Fibroblast of upper back skin (primary cell): ENCODE results near the gene DTNB.
A peak's percentile ranks its signal among the peaks of the same experiment; 100 is the strongest.

Source experiments
- DNase-seq: peaks from one replicate; pipeline ENCODE4 v3.0.0-alpha.2; 2013

The DTNB gene

DNA sequence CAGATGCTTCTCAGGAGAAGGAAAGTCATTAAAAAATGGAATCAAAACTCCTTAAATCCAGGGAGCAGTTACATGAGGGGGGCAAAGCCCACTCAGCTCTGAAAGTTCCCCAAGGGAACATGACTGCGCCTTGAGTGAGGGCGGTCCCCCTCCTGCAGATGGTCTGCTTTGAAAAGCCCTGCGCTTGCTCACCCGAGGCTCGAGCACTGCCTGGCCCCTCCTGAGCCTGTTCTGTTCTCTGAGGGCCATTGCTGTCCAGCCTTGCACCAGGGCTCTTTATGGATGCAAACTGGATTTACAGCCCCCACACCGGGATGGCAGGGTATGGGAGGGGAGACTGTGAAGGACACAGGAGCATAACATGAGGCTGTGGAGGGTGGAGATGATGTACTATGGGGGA, 293.8 kb downstream of the DTNB start:
- DNase-seq = no peak

DNA sequence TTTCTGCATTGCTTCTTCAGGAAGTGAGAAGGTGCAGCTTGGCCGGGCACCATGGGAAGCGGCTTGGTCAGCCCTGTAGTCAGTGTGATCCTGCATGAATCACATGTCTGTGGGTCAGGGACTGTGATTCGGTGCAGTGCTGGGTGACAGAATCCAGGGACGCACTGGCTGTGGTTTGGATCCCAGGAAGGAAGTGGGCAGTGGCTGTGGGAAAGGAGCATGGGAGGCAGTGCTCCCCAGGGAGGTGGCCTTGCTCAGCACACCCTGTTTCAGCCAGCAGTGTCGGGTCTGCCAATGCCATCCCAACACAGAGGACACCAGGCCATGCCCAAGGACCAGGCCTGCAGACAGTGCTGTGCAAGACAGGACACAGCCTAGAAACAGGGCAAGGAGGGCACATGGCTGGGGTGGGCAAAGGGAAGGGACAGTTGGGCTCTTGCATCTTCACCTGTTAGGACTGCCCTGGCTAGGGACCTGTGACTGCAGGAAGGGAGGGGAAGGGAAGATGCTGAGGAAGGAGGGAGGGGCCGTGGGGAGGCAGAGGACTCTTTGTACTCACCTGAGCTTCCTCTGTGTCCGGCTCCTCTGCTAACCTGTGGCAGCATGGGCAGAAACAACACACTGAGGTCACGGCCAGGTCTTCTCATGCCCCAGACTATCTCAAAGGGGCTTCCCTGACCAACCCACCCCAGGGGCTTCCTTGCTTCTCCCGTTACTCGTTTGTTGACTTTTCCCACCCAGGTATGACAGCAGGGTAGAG, 294.5 kb downstream of the DTNB start:
- DNase-seq = peak; percentile 14

DNA sequence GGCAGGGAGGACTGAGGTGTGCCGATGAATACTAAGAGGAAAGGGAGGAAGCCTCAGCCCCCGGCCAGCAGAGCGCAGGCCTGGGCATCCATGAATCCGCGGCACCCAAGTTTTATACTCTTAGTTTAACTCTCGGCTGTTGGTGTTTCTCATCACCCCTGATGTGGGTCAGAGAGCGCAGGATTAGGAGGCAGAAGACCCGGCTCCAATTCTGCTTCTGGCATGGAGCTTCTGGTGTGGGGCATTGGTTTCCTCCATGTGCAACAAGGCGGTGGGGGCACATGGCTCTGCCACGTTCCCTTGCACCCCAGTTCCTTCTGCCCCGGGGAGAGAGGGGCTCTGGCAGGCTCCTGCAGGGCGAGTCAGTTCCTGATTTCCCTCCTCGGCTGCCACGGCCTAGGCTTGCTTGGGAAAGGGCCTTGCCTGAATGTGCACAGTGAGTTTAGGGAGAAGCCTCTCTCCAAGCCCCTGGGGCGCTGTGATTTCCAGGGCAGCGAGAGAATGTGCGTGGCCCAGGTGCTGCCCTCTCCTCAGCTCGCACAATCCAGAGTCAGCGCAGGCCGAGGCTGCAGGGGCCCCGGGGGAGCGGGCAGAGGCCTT, 295.5 kb downstream of the DTNB start:
- DNase-seq = no peak

DNA sequence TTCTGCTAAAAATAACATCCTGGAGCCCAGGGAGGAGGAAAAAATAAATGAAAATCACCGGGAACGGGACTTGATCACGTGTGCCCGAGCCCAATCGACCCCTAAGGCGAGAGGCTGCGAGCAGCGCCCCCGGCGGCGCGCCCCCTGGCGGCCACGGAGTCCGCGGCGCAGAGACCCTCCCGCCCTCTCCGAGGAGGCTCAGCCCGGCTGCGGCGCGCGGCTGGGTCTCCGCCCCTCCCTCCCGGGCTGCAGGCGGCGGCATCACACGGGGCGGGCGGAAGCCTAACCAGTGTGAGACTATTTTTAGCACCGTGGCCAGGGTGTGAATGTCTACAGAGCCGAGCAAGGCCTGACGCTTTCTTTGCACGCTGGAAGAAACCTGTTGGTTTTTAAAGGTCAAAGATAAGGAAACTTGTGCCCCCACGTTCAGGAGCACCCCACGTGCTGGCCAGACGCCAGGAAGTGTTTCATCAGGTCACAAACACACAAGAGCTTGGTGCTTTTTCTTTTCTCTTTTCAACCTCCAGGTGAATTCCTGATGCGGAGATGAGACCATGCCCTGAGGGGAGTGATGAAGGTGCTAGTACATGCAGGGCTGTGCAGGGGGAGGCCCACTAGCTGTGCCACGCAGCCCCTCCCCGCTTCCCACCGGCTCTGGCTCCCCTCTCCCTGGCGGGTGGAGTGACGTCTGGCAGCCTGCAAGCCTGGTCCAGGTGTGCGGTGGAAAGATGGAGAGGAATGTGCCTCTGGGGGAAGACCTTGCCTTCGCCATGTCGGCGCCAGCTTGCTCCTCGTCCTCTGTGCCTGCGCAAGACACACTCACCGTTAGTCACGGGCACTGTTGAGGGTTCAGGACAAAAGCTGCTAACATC, 296.4 kb downstream of the DTNB start:
- peak; percentile 89 for DNase-seq

DNA sequence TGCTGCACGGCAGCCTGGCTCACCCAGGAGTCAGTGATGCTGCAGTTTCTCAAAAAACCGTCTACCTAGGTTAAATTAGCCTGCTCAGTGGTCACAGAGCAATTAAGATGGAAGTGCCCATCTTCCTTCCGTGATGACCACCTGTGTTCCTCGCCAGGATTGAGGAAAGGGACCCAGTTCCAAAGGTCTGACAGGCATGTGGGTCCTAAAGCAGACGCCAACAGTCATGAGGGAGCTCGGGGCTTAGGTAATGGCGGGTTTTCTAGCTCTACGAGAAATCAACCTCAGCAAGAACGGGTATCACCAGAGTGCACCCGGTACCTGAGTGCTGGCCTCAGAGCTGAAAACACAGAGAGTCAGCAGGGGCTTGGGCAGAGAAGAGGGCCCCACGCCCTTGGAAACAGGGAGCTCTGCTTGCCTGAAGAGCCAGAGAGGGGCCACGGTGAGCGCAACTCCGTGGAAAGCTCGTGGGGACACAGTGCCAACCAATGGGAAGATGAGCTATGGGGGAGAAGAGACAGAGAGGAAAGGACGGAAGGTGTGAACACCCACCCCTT, 297.3 kb downstream of the DTNB start:
- DNase-seq = no peak

DNA sequence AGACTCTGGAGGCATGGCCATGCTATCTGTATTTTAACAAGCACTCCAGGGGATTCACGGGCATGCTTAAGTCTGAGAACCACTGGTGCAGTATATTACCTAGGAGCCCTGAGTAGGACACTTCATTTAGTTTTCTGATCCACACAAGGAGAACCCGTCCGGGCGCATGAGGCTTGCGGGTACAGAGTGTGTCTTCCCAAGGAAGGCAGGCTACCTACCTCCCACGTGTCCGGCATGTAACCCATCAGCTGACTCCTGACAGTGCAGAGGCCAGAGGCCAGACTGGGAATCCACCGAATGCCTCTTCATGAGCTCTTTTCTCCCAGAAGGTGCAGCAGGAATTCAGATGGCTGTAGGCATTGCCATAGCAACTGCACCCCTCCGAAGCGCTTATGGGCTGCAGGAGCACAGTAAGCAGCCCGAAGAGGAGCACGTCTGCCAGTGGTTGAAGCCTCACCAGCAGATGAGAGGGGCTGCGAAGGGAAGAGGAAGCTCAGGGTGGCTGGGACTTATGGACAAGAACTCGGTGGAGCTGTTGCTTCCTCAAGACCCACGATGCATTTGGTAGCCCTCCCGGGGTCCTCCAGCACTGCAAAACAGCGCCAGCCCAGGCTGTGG, 297.9 kb downstream of the DTNB start:
- DNase-seq = no peak

DNA sequence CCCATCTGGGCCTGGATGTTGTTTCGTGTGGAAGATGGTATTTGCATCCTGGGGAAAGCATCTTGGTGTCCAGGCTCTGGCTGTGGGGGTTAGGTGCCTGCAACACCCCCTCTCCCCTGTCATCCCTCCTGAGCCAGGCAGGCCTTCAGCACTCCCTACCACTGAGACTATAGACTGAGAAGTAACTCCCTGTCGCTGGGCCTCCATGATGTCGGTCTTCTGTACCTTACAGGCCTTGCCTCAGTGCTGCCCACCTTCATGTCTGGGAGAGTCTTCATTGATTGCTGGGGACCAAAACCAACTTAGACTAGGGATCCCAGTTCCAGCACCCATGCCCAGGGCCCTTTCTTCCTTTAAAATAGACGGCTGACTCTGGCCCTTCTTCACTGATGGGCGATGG, 298.6 kb downstream of the DTNB start:
- DNase-seq = no peak

DNA sequence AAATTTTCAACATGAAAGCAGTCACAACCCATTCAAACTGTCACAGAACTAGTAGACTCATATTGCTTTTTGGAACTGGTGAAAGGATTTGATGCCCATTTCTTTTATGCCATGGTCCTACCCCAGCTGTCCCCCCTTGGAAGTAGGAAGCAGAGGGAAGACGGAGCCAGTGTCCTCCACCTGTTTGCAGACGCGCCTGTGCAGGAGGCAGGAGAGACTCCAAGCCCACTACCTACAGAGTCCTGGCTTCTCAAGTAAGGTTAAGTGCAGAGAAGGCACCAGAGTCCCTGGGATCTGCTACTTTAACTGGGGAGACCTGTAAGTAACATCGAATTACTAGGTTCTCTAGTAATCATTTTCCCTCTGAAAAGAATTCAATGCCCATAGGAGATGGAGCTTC, 299.0 kb downstream of the DTNB start:
- no peak for DNase-seq

DNA sequence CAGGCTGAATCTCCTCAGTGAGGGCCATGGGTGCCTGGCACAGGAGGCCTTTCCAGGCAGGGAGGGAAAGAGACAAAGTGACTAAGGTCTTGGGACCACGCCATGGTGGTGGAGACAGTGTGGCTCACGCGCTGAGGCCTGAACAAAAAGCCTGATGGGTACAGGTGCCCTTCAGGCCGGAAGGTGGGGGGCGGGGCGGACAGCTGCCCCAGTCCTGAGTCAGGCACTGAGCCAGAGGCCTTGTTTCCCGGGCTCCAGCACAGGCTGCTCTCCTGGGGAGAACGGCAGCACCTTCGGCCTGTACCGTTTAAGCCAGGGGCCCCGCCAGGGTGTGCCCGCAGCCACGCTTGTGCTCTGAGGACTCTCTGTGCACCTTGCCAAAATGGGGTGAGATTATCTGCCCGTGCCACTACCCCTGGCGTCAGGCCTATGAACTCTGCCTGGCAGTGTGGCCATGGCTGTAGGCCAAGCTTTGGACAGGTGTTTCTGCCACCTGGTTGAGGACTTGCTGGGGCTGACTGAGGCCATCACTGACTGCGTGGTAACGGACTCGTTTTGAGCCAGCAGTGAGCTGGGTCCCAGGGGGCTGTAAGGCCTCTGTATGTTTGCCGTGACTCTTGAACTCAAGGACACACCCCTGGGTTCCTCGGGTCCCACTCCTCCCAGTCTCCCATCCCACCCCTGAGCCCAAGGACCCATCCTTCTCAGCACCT, 300.0 kb downstream of the DTNB start:
- DNase-seq = no peak

DNA sequence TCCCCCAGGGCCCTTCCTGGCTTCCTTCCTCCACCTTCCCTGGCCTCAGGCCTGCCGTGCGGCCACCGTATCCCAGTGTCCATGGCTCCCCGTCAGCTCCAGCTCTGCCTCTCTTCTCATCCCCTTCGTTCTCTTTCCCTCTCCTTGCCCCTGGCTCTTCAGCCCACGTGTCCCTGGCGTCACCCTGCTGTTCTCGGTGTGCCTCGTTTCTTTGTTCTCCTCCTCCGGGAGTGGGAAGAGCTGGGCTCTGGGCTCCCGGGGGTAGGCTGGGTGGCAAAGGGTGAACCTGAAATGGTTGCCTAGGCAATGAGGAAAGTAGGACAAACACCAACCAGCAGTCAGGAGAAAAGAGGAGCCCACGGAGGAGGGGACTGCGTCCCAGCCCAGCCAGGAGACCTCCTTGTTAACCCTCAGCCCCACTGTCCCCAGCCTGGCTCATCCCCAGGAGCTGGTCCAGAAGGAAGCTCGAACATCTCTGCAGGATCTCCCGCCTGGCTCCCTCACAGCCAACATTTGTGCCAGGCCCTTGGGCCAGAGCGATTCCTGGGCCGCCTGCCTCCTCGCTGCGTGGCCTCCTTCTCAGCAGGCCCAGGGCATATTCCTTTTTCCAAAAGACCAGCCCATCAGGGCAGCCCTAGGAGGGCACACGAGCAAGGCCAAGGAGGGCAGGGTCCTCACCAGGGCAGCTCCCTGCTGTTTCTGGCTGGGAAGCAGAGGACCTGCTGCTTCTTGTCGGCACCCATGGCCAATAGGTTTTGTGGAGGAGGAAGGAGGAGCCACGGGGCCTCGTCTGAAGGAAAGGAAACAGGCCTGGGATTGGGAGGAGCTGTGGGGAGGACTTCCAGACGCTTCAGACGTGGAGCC, 300.7 kb downstream of the DTNB start:
- no peak for DNase-seq

DNA sequence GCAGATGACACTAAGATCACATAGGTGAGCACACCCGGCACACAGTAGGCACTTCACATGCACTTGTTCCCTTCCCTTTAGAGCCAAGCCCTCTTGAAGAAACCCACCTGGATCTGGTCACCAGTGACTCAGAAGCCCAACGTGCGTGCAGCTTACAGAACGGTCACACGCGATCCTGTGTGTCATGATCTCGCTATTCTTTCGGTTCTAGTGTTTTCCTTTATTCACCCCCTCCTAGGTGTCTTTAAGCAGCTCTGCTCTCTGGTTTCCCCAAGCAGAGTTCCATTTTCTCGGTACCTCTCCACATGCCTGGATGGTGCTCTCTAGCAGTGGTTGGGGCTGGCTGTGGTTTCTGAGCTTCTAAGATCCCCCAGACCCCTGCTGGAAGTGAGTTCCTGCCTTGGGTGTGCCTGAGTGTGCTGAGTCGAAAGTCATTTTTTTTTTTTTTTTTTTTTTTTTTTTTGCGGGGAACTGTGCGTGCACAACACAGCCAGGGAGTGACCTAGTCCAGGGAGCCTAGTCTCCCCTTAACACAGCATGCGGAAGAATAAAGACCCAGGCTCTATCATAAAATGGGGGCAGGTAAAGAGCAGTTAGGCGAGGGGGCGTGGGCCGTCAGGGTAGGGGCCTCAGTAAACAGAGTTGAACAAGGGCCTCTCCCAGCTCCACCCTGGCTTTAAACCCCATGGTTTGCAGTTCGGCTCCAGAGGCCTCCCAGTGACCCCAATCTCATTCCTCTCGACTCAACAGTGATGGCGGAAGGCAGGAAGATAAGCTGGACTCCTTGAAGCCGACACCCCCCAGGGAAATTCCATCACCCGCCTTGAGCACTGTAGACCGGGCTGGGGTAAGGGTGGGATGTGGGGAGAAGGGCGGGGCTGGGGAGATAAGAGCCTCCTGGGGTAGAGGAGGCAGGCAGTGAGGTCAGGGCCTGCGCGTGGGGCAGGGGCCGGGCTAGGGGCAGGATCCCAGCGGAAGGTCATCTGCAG, 301.8 kb downstream of the DTNB start:
- no peak for DNase-seq

DNA sequence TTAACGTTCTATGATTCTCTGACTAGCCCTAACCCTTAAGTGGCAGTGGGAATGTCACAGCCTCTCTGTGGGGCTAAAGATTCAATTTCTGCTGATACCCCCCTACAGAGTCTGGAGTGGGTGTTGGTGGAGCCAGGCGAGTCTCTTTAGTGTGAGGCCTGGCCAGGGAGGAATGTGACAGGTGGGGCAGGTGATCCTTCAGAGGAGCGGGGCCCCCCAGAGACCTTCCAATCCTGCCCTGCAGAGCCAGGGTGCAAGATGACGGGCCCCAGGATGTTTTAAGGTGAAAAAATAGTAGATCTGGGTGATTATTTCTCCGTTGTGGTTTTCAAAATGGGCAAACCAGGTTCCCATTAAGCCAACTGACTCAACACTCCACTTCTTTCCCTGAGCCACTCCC, 303.5 kb downstream of the DTNB start:
- no peak for DNase-seq

DNA sequence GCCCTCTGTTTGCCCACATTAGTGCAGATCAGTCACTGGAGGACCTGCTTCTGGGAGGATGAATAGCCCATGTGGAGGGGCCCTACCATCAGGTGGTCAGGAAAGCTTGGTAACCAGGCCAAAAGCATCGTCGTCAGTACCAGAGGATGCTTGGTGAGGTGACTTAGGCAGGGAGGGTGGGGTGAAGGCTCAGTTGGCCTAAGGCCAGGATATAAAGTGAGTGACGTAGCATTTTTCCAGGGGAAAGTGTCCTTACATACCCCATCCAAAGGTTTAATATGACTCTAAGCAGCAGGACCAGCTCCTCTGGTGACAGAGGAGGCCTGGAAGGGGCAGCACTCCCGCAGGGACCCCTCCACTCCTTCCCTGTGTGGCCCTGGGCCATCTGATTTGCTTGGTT, 303.9 kb downstream of the DTNB start:
- no peak for DNase-seq

DNA sequence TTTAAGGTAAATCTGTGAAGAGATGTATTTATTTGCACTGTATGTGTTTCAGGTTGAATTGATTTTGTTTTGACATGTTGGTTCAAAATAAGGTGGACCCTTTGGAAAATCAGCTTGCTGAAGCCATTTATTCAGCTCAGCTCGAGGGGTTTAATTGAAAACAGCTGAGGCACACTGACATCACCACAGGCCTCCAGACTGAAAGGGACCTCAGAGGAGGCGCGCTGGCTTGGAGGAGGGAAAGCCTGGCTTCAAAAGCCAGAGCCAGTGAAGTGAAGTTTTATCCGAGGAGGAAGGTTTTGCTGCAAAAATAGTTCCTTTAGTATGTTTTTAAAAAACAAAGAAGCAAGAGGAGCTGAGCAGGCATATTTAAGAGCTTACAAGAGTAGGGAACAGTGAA, 304.7 kb downstream of the DTNB start:
- peak; percentile 77 for DNase-seq

DNA sequence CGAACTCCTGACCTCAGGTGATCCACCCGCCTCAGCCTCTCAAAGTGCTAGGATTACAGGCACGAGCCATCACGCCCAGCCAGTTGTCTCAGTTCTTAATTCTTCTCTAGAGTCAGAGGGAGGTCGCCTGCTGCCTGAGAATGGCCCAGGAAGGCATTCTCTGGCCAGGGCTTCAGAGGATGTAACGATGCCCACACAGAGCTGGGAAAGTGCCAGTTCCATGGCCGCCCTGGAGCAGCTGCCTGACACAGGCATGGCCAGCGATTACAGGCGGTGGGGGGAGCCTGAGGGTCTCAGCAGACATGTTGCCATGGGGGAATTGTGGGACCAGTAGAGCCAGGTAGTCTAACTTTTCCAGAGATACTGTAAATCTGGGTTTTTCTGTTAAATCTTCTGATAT, 306.1 kb downstream of the DTNB start:
- DNase-seq = no peak

DNA sequence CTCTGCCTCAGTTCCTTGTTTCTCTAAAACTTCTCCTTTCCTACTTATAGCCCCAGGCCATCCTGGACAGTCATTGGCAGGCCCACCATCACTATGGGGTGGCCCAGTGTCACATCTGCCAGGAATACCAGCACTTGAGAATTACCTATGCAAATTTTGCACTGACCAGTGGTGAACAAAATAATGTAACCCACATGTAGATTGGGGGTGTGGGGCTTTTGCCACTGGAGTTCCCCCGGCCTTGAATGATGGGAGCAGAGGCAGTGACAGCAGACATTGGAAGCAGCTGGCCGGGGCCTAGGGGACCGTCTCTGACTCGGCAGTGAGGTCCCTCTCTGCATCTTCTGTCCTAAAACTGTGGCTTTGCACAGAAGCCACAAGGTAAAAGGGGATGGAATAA, 306.7 kb downstream of the DTNB start:
- DNase-seq = no peak

DNA sequence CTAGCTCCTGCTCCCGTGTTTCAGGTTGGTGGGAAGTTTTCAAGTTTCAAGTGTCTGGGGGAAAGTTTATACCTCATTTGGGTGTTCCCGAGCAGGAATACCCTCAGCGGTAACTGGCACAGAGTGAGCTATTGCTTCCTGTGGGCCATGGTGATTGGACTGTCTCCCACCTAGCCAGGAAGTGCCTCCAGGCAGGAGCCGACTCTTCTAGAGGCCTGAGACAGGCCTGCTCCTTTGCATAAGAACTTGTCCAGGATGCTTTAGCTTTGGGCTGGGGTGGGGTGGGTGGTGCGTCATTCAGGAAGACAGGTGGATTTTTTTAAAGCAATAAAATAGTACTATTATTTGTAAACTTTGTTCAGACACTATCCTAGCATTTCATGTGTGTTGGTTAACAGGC, 308.1 kb downstream of the DTNB start:
- DNase-seq = no peak

DNA sequence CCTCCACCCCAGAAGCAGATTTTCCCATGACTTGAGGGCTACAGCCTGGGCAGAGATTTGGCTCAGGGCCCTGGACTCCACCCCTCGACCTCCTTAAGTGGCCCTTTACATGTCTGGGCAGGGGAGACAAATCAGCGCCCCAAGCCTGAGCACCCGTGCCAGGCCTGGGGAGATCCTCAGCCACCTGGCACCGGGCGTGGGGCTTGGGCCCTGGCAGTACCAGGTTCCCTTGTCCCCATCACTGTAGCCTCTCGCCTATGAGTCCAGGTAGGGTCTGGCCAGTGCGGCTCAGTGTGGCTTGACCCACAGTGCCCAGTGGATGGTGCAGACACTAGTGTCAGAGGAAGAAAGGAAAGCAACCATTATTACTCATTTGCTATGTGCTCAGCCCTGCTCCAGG, 309.6 kb downstream of the DTNB start:
- DNase-seq = no peak

DNA sequence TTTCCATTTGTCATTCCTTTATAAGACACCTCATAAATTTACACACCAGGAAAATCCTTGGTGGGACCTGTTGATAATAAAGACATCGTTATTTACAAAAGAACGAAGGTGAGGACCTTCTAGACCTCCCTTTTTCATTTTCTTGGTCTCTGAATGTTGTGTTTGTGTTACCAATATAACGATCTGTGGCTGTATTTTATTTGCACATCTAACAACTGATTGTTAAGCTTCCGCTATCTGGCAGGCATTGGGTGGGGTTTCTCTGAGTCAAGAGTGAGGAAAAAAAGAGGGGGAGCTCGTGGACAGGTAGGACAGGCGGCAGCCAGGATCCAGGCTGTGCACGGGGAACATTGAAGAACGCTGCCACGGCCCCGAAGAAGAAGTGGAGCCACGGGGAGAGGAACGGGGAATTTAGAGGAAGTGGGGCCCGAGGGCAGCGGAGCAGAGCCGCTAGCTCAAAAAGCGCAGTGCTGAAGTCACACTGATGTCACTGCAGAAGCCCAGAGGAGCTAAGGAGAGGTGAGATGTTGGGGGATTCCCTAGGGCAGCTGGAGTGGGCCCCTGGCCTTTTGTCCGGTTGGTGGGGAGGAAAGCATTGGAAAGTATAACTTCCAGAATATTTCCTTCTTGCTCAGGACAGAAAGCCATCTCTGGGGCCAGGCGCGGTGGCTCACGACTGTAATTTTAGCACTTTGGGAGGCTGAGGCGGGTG, 310.8 kb downstream of the DTNB start:
- no peak for DNase-seq

DNA sequence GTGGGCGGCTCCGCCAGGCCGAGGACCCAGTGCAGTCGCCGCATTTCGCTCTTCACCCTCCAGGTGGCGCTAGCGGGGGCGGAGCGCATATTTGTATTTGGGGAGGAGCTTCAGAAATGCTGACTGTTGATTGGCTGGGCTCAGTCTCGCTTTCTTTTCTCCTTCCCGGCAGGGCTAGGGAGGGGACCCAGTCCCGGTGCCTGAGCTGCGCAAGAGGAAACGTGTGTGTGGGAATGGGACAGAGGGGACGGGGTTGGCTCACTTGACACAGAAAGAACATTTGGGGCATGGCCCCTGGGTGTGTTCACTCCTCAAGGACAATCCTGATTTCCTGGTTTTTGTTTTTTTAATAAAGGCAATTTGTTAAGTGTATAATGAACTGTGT, 311.3 kb downstream of the DTNB start:
- peak; percentile 91 for DNase-seq
